Fibroblast of skin of scalp (primary cell): ENCODE results near the gene CRYBG2.
A peak's percentile ranks its signal among the peaks of the same experiment; 100 is the strongest.

Source experiments
- DNase-seq: peaks from one replicate; pipeline ENCODE4 v3.0.0-alpha.2; 2013

CRYBG2 gene

DNA sequence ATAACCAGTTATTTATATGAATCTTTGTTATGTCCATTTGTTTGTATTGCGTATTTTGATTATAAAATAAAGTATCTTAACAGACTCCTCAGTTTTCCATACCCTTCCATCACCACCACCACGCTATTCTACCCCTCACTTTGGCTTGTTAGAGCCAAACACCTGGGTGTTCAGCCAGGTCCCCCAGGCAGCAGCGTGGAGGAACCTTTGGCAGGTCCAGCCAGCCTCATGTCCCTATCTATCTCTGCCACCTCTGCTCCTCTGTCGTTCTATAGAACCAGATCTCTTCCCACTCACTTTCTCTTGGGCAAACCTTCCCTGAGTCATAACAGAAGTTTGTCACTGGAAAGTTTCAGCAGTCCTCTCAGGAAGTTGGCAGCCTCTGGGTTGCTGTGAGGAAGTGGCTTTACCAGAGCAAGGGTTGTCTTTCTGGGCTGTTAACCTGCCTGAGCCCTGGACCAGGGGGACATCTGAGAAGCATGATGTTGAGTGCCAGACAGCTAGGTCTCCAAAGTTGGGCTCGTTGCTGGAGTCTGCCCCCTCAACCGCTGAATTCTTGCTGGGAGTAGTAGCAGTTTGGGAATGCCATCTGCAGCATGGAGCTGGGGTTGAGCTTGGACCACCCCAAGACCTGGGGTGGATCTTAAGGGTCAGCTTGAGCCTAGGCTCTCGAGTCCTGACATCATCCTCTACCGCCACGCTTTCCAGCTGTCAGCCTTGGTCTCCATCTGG is 75.0 kb downstream of the CRYBG2 start:
- DNase-seq, result peak; percentile 58

DNA sequence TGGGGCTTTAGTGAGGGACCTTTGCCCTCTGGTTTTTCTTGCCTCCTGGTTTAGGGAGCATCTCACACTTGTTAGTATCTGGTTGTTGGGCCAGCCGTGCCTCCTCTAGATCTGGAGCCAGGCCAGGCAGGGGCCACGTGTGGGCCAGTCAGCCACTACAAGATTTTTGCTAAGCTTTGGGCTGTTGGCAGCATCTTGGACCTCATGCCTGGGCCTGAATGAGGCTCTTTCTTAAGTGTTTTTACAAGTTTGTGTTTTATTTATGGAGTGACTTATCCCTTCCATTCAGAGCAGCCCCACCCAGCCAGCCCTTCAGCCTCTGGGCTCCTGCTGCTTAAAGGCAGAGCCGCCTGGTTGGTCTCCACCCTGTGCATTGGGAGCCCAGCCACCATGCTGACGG is 75.6 kb downstream of the CRYBG2 start:
- DNase-seq, result peak; percentile 86

GRCh38 chr1:26277719-26278118 is 76.2 kb downstream of the CRYBG2 start:
- no peak for DNase-seq

DNA sequence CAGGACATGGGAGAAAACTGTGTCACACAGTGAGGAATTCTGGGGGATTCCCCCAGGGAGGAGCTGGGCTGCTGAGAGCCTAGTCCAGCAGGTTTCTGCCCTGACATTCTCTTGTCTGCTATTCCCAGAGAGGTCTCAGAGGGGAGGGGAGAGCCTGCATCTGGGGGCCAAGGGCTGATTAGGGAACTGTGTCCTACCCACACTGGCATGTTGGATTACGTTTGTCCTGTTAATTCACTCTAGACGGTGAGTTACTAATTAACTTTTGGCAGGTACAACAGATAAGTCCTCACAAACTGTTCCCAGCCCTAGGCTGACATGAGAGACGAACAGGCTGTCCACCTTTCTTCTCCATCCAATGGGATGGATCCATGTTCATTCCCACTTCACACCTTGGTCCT is 76.7 kb downstream of the CRYBG2 start:
- DNase-seq, result no peak

- DNase-seq, result no peak
Measured at GRCh38 chr1:26276432-26276838, 77.5 kb downstream of the CRYBG2 start.

- DNase-seq, result peak; percentile 93
Measured at GRCh38 chr1:26275580-26276431, 78.1 kb downstream of the CRYBG2 start.

GRCh38 chr1:26274801-26275425 is 79.0 kb downstream of the CRYBG2 start:
- no peak for DNase-seq
